ENCODE measurements around the gene FAAP20. TPM values are rescaled to one million over a fixed set of nuclear protein-coding genes. Genes with fewer than 3 reads are reported as not detected.

FAAP20 gene
- total and polyA plus RNA-seq, 4 donors: 5.6 to 31.5 (median 15.7) TPM

GRCh38 chr1:2205191-2205952 is 10.8 kb upstream of the FAAP20 start:
- H3K4me1 ChIP-seq (ENCODE audit: control insufficient read depth in 4 of 4, insufficient read depth in 4 of 4, low read length in 3 of 4): peaks cover 21 to 50% (median 36%) of the 10 kb centered on the region in 4 donors

GRCh38 chr1:2204415-2205190 is 10.0 kb upstream of the FAAP20 start:
- DNase-seq (ENCODE audit: low spot score): no peak
- H3K36me3 ChIP-seq (ENCODE audit: control insufficient read depth in 4 of 4, insufficient read depth in 3 of 4, low read depth in 1 of 4, low read length in 3 of 4): no peaks in the 10 kb centered on the region
- WGBS: 5% methylated on average over 58 of the region's 60 CpGs
- H3K9me3 ChIP-seq (ENCODE audit: control insufficient read depth in 4 of 4, low read length in 3 of 4): no peaks in the 10 kb centered on the region
- H3K9ac ChIP-seq (ENCODE audit: low read depth in 1 of 2, low read length in 2 of 2): no peak overlapping the region
- TF ChIP-seq JUND (IDR thresholded peaks at IDR 0.05): no peak
- no peak for TF ChIP-seq HNF4A (conservative IDR thresholded peaks at IDR 0.05)
- TF ChIP-seq REST (IDR thresholded peaks at IDR 0.05): peak; percentile 53
- TF ChIP-seq RAD21 (IDR thresholded peaks at IDR 0.05): peak in 1 of 2 donors; percentile 3
- TF ChIP-seq MAX (IDR thresholded peaks at IDR 0.05): no peak
- TF ChIP-seq ATF3 (IDR thresholded peaks at IDR 0.05): no peak
- no peak for TF ChIP-seq ZBTB33 (IDR thresholded peaks at IDR 0.05)
- TF ChIP-seq CTCF (IDR thresholded peaks at IDR 0.05; ENCODE audit: low read depth, low read length, missing input control): no peak
- TF ChIP-seq NR2F2 (IDR thresholded peaks at IDR 0.05): no peak
- H3K4me1 ChIP-seq (ENCODE audit: control insufficient read depth in 4 of 4, insufficient read depth in 4 of 4, low read length in 3 of 4): peaks cover 21 to 50% (median 36%) of the 10 kb centered on the region in 4 donors
- H3K4me3 ChIP-seq (ENCODE audit: low read depth in 1 of 3, low read length in 3 of 3): peak overlapping the region in 2 of 3 donors; percentile 49 to 53
- H3K27ac ChIP-seq (ENCODE audit: low read depth in 1 of 2, low read length in 2 of 2): peak overlapping the region; percentile 68
- no peaks in the 10 kb centered on the region for H3K27me3 ChIP-seq (ENCODE audit: control insufficient read depth in 4 of 4, insufficient read depth in 4 of 4, low read length in 3 of 4)

More at GRCh38 chr1:2205191-2205952, 10.8 kb upstream of the FAAP20 start:
- DNase-seq (ENCODE audit: low spot score): peak; percentile 99
- Histone ChIP-seq H3K27ac (ENCODE audit: low read depth in 1 of 2, low read length in 2 of 2) (peak overlapping the region; percentile 49 to 80), H3K4me3 (ENCODE audit: low read depth in 1 of 3, low read length in 3 of 3) (peak overlapping the region in 2 of 3 donors; percentile 17 to 53), H3K27me3 (ENCODE audit: control insufficient read depth in 4 of 4, insufficient read depth in 4 of 4, low read length in 3 of 4) (no peaks in the 10 kb centered on the region), H3K36me3 (ENCODE audit: control insufficient read depth in 4 of 4, insufficient read depth in 3 of 4, low read depth in 1 of 4, low read length in 3 of 4) (no peaks in the 10 kb centered on the region), H3K9me3 (ENCODE audit: control insufficient read depth in 4 of 4, low read length in 3 of 4) (no peaks in the 10 kb centered on the region), H3K9ac (ENCODE audit: low read depth in 1 of 2, low read length in 2 of 2) (no peak overlapping the region)
- WGBS: 15% methylated on average over 84 of the region's 84 CpGs
- TF ChIP-seq SP1 (IDR thresholded peaks at IDR 0.05): peak; percentile 37
- TF ChIP-seq RAD21 (IDR thresholded peaks at IDR 0.05): peak in 1 of 2 donors; percentile 42
- TF ChIP-seq ZBTB33 (IDR thresholded peaks at IDR 0.05): no peak
